MM.1S (cell line): ENCODE results near the gene DNAL4.
A peak's percentile ranks its signal among the peaks of the same experiment; 100 is the strongest.

Experiments
- DNase-seq: peaks from one replicate; pipeline ENCODE4 v3.0.0-alpha.2; 2015
- H2AFZ ChIP-seq: fragments of 300-600 bp; sonication (generic); 2 replicates; pipeline ENCODE4 v1.6.0; 2016; ENCODE audit warnings: antibody characterized with exemption, low read length
- H3F3A ChIP-seq: fragments of 300-600 bp; sonication (generic); 2 replicates; pipeline ENCODE4 v1.6.1; 2016; ENCODE audit warnings: mild to moderate bottlenecking, antibody characterized with exemption, low read length, moderate library complexity, mixed read lengths; ENCODE audit not compliant: insufficient read depth
- H3K27ac ChIP-seq: fragments of 300-600 bp; sonication (generic); 2 replicates; pipeline ENCODE4 v1.5.1; 2016; ENCODE audit warnings: mild to moderate bottlenecking, low read length
- H3K27me3 ChIP-seq: fragments of 300-600 bp; sonication (generic); replicated peaks from 2 replicates; pipeline ENCODE4 v1.6.0; 2016; ENCODE audit warnings: low read length; ENCODE audit not compliant: insufficient read depth
- H3K36me3 ChIP-seq: fragments of 300-600 bp; sonication (generic); replicated peaks from 2 replicates; pipeline ENCODE4 v1.6.1; 2016; ENCODE audit warnings: mild to moderate bottlenecking, low read length, mixed read lengths; ENCODE audit not compliant: insufficient read depth
- H3K4me1 ChIP-seq: fragments of 300-600 bp; sonication (generic); 2 replicates; pipeline ENCODE4 v1.6.1; 2016; ENCODE audit warnings: low read length, mixed read lengths
- H3K4me2 ChIP-seq: fragments of 300-600 bp; sonication (generic); 2 replicates; pipeline ENCODE4 v1.6.0; 2016; ENCODE audit warnings: low read depth, low read length
- H3K4me3 ChIP-seq: fragments of 300-600 bp; sonication (generic); 2 replicates; pipeline ENCODE4 v1.5.1; 2016; ENCODE audit warnings: low read length, mixed read lengths
- H3K79me2 ChIP-seq: fragments of 300-600 bp; sonication (generic); 2 replicates; pipeline ENCODE4 v1.6.1; 2016; ENCODE audit warnings: mixed run types, low read length, mixed read lengths
- H3K9ac ChIP-seq: fragments of 300-600 bp; sonication (generic); 2 replicates; pipeline ENCODE4 v1.6.1; 2016; ENCODE audit warnings: low read length, mixed read lengths
- H3K9me2 ChIP-seq: fragments of 300-600 bp; sonication (generic); replicated peaks from 2 replicates; pipeline ENCODE4 v1.6.1; 2016; ENCODE audit warnings: mild to moderate bottlenecking, low read length, mixed read lengths; ENCODE audit not compliant: insufficient read depth
- H3K9me3 ChIP-seq: fragments of 300-600 bp; sonication (generic); replicated peaks from 2 replicates; pipeline ENCODE4 v1.6.1; 2016; ENCODE audit warnings: mild to moderate bottlenecking, low read length, mixed read lengths; ENCODE audit not compliant: insufficient read depth
- H4K20me1 ChIP-seq: fragments of 300-600 bp; sonication (generic); 2 replicates; pipeline ENCODE4 v1.6.1; 2016; ENCODE audit warnings: mild to moderate bottlenecking, low read length, moderate library complexity, mixed read lengths; ENCODE audit not compliant: insufficient read depth
- EZH2 ChIP-seq: fragments of 300-600 bp; sonication (generic); optimal IDR thresholded peaks from 2 replicates; pipeline ENCODE3; 2017; ENCODE audit warnings: low read depth, mild to moderate bottlenecking, antibody characterized with exemption, low read length, mixed read lengths
- EZH2phosphoT487 ChIP-seq: fragments of 300-600 bp; sonication (generic); IDR thresholded peaks from 2 replicates; pipeline ENCODE4 v1.6.1; 2018; ENCODE audit warnings: antibody characterized with exemption, low read length
- TF ChIP-seq, protein P1 (sequence below): fragments of 300-600 bp; sonication (generic); IDR thresholded peaks from 2 replicates; pipeline ENCODE4 v1.5.1; 2016; ENCODE audit warnings: antibody characterized with exemption, low read length, mixed read lengths

Gene DNAL4

DNA sequence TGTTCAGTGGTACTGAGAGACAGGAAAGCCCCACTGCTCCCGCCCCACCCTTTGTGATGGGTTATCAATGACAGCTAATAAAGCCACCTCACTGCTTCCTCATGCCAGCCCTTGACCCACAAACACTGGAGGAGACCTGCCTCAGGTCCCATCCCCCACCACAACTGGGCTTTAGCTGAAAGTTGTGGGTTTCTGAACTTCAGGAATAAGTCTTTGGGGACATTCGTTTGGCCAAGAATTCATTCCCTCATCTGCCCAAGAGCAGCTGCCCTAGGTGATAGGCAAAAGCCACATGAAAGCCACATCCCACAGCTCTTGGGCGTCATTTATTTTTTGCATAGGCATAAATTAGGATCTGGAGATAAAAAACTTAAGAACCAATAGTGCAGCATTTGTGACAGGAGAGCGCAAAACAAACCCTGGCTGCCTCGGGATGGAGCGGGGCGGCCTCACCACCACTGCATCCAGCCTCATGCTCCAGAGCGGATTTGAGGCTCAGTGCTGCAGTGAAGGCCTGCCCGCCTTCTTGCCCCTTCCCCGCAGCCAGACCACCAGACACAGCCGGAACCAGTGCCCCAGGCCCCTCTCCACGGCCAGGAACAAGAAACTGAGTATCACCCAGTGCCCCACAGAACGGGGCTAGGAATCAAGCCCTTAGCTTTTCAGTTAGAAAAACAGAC is 59.4 kb downstream of the DNAL4 start:
- H3K27ac ChIP-seq = no peak overlapping the region
- H3F3A ChIP-seq = peaks cover 57% of the 10 kb centered on the region
- H3K79me2 ChIP-seq = peaks cover 26% of the 10 kb centered on the region
- H3K36me3 ChIP-seq = peaks cover 9% of the 10 kb centered on the region
- H3K9me3 ChIP-seq = no peaks in the 10 kb centered on the region
- no peaks in the 10 kb centered on the region for H4K20me1 ChIP-seq
- no peak overlapping the region for H3K4me3 ChIP-seq
- H3K9ac ChIP-seq = no peak overlapping the region
- TF ChIP-seq EZH2phosphoT487 = no peak
- TF ChIP-seq, protein P1, sequence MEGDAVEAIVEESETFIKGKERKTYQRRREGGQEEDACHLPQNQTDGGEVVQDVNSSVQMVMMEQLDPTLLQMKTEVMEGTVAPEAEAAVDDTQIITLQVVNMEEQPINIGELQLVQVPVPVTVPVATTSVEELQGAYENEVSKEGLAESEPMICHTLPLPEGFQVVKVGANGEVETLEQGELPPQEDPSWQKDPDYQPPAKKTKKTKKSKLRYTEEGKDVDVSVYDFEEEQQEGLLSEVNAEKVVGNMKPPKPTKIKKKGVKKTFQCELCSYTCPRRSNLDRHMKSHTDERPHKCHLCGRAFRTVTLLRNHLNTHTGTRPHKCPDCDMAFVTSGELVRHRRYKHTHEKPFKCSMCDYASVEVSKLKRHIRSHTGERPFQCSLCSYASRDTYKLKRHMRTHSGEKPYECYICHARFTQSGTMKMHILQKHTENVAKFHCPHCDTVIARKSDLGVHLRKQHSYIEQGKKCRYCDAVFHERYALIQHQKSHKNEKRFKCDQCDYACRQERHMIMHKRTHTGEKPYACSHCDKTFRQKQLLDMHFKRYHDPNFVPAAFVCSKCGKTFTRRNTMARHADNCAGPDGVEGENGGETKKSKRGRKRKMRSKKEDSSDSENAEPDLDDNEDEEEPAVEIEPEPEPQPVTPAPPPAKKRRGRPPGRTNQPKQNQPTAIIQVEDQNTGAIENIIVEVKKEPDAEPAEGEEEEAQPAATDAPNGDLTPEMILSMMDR = no peak
- TF ChIP-seq EZH2 = no peak
- DNase-seq = no peak
- H3K27me3 ChIP-seq = no peaks in the 10 kb centered on the region
- no peaks in the 10 kb centered on the region for H3K9me2 ChIP-seq
- H3K4me2 ChIP-seq = no peak overlapping the region
- H2AFZ ChIP-seq = no peak overlapping the region
- H3K4me1 ChIP-seq = peaks cover 7% of the 10 kb centered on the region; the same call in 1 of the 2 replicates

DNA sequence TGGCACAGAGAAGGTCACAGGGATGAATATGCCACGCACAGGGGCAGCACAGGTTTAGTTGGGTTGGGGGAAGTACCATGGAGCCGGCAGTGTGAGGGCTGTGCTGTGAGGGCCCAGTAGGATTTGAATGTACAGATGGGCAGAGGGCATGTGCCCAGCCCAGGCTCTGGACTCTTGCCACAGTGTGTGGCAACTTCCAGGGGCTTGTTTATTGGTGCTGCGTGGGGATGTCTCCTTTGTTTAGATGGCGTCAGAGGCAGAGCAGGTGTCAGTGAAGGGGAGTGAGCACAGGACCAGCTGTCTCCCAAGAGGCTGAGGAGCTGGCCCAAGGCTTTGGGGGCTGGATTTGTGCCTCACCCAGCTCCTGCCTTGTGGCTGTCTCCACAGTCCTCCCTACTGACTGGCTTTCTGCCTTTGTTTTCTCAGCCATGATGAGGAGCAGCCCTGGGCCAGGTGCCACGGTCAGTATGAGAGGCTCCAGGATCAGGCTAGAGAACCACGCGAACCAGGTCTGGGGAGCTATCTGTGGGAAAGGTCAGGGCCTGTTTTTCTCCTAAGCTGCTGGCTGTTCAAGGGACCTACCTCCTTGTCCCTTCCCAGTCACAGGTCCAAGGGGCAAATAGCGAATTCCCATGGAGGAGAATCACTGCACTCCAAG is 60.1 kb downstream of the DNAL4 start:
- Histone ChIP-seq H3K9ac (no peak overlapping the region), H3F3A (peaks cover 57% of the 10 kb centered on the region), H4K20me1 (no peaks in the 10 kb centered on the region), H3K27me3 (no peaks in the 10 kb centered on the region), H3K27ac (no peak overlapping the region), H3K4me3 (no peak overlapping the region), H3K9me3 (no peaks in the 10 kb centered on the region), H2AFZ (no peak overlapping the region), H3K9me2 (no peaks in the 10 kb centered on the region), H3K36me3 (peaks cover 9% of the 10 kb centered on the region; the same call in 1 of the 2 replicates), H3K79me2 (peaks cover 21% of the 10 kb centered on the region), H3K4me1 (peaks cover 7% of the 10 kb centered on the region; the same call in 1 of the 2 replicates), H3K4me2 (no peak overlapping the region)
- DNase-seq = no peak
- TF ChIP-seq, protein P1 = no peak
- TF ChIP-seq EZH2phosphoT487 = no peak

DNA sequence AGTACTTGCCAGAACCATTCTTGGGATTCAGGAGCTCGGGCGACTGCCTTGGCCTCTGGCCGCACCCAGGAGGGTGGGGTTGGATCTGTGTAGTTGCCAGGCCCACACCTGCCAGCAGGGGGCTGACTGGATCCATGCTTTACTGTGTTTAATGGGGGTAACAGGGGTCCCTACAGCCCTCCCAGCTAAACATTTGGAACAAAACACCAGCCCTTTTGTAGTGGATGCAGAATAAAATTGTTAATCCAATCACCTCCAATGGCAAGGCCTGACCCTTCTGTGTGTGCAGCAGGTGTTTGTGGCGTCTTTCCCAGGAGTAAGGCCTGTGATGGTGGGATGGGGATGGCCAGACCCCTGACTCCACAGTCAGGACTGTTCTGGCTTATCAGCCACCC is 60.6 kb downstream of the DNAL4 start:
- Histone ChIP-seq H3K4me3 (no peak overlapping the region), H3K9ac (no peak overlapping the region), H3K27ac (no peak overlapping the region), H3K9me2 (no peaks in the 10 kb centered on the region), H3K4me2 (no peak overlapping the region), H3F3A (peaks cover 51% of the 10 kb centered on the region), H3K4me1 (peaks cover 7% of the 10 kb centered on the region; the same call in 1 of the 2 replicates), H3K9me3 (no peaks in the 10 kb centered on the region), H3K36me3 (peaks cover 8% of the 10 kb centered on the region; the same call in 1 of the 2 replicates), H3K27me3 (no peaks in the 10 kb centered on the region), H4K20me1 (no peaks in the 10 kb centered on the region), H2AFZ (no peak overlapping the region), H3K79me2 (peaks cover 15% of the 10 kb centered on the region)
- TF ChIP-seq EZH2 = no peak
- TF ChIP-seq, protein P1 = peak; percentile 75
- DNase-seq = peak; percentile 19
